Colonic mucosa (tissue), 4 donors: ENCODE measurements around the gene TMEM271. TPM values are rescaled to one million over a fixed set of nuclear protein-coding genes. Genes with fewer than 3 reads are reported as not detected.

Experiments used
- DNase-seq: peaks from one replicate; pipeline ENCODE4 v3.0.0-alpha.2; 2020
- H3K27ac ChIP-seq: fragments of 200-600 bp; one replicate; pipeline ENCODE4 v1.8.0; 2021
- H3K27me3 ChIP-seq: fragments of 200-600 bp; one replicate; pipeline ENCODE4 v1.8.0; 2021
- H3K36me3 ChIP-seq: fragments of 200-600 bp; one replicate; pipeline ENCODE4 v1.8.0; 2021
- H3K4me1 ChIP-seq: fragments of 200-600 bp; one replicate; pipeline ENCODE4 v1.8.0; 2021; ENCODE audit warnings: mild to moderate bottlenecking
- H3K4me3 ChIP-seq: fragments of 200-600 bp; one replicate; pipeline ENCODE4 v1.8.0; 2021
- H3K9ac ChIP-seq, 2 donors: one replicate each; pipeline ENCODE4 v1.7.0; 2013; ENCODE audit warnings: control low read depth in 2 of 2, low read depth in 2 of 2, low read length in 2 of 2
- H3K9me3 ChIP-seq: fragments of 200-600 bp; one replicate; pipeline ENCODE4 v1.8.0; 2021
- intact Hi-C: fragments of 100-400 bp; cut with DNase I; formaldehyde crosslinking; loops from one replicate; pipeline ENCODE4 v1.14.1; 2022
- total RNA-seq, 2 donors: library from RNA; stranded (reverse); fragmentation: NEBNext Ultra II Directional in 1 of 2; extraction: Animal tissue kit (Norgen Biotek cat#: 25700) in 1 of 2; gene quantifications; one replicate each; pipeline ENCODE4 v1.2.1, GENCODE V29; 2021
- TF ChIP-seq, protein P1 (sequence below): fragments of 200-600 bp; IDR thresholded peaks from one replicate; pipeline ENCODE4 v1.8.0; 2022; ENCODE audit warnings: antibody characterized with exemption, mild to moderate bottlenecking
- donor health status: healthy.
- donor health status: DM: no; HTN: no; CAD: no.
- donor health status: DM: no; HTN: no; CAD: no.

The TMEM271 gene
- total RNA-seq, 2 donors from 2014 or later = not detected

DNA sequence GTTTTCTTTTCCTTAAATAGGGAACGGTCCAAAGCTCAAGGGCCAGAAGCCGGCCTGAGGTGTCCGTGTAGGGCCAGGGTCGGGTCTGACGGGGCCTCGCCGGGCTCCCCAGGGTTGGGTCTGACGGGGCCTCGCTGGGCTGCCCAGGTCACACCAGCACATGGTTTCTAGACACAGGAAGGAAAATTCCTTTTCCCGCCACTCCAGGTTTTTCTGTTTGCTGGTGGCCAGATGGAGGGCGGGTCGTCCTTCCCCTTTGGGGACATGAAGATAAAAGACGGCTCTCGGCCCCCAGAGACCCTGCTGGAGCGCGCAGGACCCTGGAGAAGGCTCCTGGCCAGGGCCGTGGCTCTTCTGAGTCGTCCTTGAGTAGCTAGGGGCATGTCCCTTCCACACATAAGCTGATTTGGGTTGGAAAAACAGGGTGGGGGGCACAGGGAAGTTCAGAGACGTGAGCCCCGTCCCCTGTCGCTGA is 42.0 kb downstream of the TMEM271 start:
- Histone ChIP-seq H3K4me3 (no peak overlapping the region), H3K4me1 (no peaks in the 10 kb centered on the region), H3K36me3 (peaks cover 4% of the 10 kb centered on the region), H3K9me3 (no peaks in the 10 kb centered on the region), H3K27ac (no peak overlapping the region), H3K27me3 (no peaks in the 10 kb centered on the region), H3K9ac (no peak overlapping the region)
- TF ChIP-seq, protein P1, sequence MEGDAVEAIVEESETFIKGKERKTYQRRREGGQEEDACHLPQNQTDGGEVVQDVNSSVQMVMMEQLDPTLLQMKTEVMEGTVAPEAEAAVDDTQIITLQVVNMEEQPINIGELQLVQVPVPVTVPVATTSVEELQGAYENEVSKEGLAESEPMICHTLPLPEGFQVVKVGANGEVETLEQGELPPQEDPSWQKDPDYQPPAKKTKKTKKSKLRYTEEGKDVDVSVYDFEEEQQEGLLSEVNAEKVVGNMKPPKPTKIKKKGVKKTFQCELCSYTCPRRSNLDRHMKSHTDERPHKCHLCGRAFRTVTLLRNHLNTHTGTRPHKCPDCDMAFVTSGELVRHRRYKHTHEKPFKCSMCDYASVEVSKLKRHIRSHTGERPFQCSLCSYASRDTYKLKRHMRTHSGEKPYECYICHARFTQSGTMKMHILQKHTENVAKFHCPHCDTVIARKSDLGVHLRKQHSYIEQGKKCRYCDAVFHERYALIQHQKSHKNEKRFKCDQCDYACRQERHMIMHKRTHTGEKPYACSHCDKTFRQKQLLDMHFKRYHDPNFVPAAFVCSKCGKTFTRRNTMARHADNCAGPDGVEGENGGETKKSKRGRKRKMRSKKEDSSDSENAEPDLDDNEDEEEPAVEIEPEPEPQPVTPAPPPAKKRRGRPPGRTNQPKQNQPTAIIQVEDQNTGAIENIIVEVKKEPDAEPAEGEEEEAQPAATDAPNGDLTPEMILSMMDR = no peak
- no peak for DNase-seq
- intact Hi-C loops = no loop called here

DNA sequence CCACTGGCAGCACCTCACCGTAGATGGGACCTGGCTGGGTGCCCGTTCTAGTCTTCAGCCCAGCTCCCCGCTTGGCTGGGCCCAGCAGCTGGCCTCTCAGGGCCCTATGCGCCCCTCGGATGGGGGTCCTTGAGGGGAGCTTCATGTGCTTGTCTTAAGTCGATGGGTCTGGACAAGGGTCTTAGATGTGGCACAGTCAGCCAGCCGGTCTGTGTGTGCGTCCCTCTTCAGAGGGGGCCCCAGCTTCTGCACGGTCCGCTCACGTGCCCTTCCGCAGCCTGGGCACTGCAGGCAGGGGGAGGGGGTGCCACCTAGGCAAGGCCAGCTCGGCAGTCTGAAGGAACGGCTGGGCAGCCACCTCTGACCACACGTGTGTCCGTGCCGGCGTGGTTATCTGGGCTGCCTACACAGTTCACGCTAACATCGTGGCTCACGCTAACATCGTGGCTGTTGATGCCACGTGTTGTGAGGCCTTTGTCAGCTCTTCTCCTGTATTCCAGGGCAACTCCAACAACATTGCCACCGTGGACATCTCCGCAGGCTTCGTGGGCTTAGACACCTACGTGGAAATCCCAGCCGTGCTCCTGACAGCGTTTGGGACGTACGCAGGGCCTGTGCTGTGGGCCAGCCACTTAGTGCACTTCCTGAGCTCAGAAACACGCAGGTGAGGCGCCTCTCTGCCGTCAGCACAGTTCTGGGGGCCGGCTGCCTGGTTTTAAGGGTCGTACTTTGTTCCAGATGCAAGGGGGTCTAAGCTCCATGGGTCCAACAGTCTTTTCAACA is 42.6 kb downstream of the TMEM271 start:
- intact Hi-C loops = no loop called here
- peaks cover 4% of the 10 kb centered on the region for H3K36me3 ChIP-seq

DNA sequence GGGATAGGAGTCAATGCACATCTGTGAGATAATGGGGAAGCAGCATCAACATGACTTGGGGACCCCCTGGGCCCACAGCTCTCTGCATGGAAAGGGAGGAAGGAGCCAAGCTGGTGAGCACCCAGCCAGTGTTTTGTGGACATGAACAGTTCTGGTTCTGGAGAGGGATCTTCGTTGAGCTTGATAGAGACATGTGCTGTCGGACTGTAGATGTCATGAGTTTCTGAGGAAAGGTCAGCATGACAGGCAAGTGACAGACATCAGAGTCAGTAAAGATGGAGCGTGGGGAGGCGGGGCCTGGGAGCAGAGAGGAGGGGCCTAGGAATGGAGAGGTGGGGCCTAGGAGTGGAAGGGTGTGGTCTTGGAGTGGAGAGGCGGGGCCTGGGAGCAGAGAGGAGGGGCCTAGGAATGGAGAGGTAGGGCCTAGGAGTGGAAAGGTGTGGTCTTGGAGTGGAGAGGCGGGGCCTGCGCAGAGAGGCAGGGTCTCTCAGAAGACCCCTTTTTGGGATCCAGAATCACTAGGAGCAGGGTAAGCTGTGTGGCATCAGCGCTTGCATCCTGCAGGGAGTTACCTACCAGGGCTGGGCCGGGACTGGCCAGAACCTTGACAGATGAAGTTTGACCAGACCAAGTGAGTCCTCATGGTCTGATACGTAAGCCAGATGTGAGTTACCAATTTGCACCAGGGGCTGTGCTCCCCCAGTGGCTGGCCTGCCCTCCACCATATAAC is 43.3 kb downstream of the TMEM271 start:
- no peak overlapping the region for H3K9ac ChIP-seq
- no peak for DNase-seq
- H3K9me3 ChIP-seq = no peaks in the 10 kb centered on the region
- intact Hi-C loops = no loop called here
- H3K36me3 ChIP-seq = peaks cover 4% of the 10 kb centered on the region
- H3K4me3 ChIP-seq = no peak overlapping the region
- H3K4me1 ChIP-seq = no peaks in the 10 kb centered on the region
- TF ChIP-seq, protein P1 = no peak
- H3K27ac ChIP-seq = no peak overlapping the region
- no peaks in the 10 kb centered on the region for H3K27me3 ChIP-seq

More for the DNA sequence above, 42.6 kb downstream of the TMEM271 start:
- no peaks in the 10 kb centered on the region for H3K9me3 ChIP-seq
- no peaks in the 10 kb centered on the region for H3K27me3 ChIP-seq
- no peak overlapping the region for H3K27ac ChIP-seq
- H3K9ac ChIP-seq = no peak overlapping the region
- TF ChIP-seq, protein P1 = no peak
- no peak overlapping the region for H3K4me3 ChIP-seq
- no peaks in the 10 kb centered on the region for H3K4me1 ChIP-seq
- no peak for DNase-seq

DNA sequence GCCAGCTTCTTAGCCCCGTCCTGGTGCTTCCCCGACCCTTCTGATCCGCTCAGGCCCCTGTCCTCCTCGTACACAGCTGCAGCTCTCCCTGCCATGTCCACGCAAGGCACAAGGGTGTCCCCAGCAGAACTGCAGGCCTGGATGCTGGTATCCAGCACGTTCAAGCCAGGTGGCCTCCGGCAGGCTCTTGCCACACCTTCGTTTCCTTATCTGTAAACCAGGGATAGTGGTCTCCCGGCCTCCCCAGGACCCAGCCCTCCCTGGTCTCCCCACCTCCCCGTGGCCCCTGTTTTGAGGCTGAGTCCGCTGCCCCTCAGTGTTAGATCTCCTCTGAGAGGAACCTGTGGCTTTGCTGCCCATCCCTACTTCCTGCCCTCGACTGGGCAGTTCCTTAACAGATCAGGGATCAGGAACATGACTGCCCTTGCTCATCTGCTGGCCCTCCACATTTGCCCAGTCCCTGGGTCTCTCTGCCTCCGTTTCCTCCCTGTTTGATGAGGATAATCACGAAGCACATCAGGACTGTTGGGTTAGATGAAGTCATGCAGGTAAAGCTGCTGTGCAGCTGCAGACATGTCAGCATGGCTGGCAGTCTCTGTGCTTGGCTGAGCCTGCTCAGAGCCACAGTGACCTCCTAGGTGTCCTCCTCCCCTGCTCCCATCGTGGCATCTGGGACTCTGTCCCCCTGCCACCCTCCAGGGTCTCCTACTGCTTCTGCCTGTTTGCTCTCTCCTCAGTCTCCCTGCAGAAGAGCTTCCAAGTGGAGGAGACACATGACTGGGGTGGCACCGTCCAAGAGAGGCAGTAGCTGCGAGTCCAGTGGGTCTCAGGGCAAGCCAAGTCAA is 44.2 kb downstream of the TMEM271 start:
- TF ChIP-seq, protein P1 = no peak
- intact Hi-C loops = no loop called here
- no peak overlapping the region for H3K9ac ChIP-seq
- DNase-seq = no peak
- no peak overlapping the region for H3K4me3 ChIP-seq
- no peaks in the 10 kb centered on the region for H3K27me3 ChIP-seq
- no peaks in the 10 kb centered on the region for H3K4me1 ChIP-seq
- H3K36me3 ChIP-seq = peaks cover 4% of the 10 kb centered on the region
- no peaks in the 10 kb centered on the region for H3K9me3 ChIP-seq
- H3K27ac ChIP-seq = no peak overlapping the region

DNA sequence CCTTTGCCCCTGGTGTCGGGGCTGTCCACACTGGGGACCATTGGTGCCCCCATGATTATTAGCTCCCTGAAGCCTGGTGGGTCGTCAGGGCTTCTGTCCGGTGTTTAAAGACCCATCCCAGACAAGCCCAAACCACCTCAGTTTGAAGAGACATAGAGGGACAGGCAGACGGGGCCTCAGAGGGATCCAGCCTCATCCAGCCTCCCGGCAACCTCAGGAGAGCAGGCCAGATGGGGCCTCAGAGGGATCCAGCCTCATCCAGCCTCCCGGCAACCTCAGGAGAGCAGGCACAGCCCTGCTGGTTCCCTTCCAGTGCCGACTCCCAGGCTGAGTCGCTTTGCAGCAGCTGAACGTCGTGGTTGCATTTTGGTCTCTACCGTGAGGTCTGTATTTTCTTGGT is 45.0 kb downstream of the TMEM271 start:
- TF ChIP-seq, protein P1 = no peak
- DNase-seq = no peak
- intact Hi-C loops = no loop called here
- H3K27ac ChIP-seq = no peak overlapping the region
- no peaks in the 10 kb centered on the region for H3K27me3 ChIP-seq
- H3K9ac ChIP-seq = no peak overlapping the region
- H3K4me3 ChIP-seq = no peak overlapping the region
- peaks cover 4% of the 10 kb centered on the region for H3K36me3 ChIP-seq
- no peaks in the 10 kb centered on the region for H3K4me1 ChIP-seq
- H3K9me3 ChIP-seq = no peaks in the 10 kb centered on the region
